ENCODE measurements around the gene MICAL2.

MICAL2 gene

GRCh38 chr11:12079726-12080556 lies 30.4 kb upstream of the MICAL2 start:
- DNase-seq, result peak; percentile 99

- DNase-seq, result no peak
Observed at GRCh38 chr11:12083380-12083779, 27.0 kb upstream of the MICAL2 start.

GRCh38 chr11:12084256-12084655 lies 26.1 kb upstream of the MICAL2 start:
- DNase-seq, result no peak

- DNase-seq, result no peak
Observed at GRCh38 chr11:12085371-12086251, 24.8 kb upstream of the MICAL2 start.

- peak; percentile 95 for DNase-seq
Observed at GRCh38 chr11:12086271-12087074, 23.9 kb upstream of the MICAL2 start.

- DNase-seq, result peak; percentile 34
Observed at GRCh38 chr11:12087075-12088004, 23.1 kb upstream of the MICAL2 start.

- no peak for DNase-seq
Observed at GRCh38 chr11:12088047-12088481, 22.3 kb upstream of the MICAL2 start.

- DNase-seq, result no peak
Observed at GRCh38 chr11:12088531-12088930, 21.9 kb upstream of the MICAL2 start.

GRCh38 chr11:12089041-12089440 lies 21.3 kb upstream of the MICAL2 start:
- no peak for DNase-seq

- peak; percentile 47 for DNase-seq
Observed at GRCh38 chr11:12089473-12089872, 20.9 kb upstream of the MICAL2 start.

GRCh38 chr11:12090061-12090591 lies 20.3 kb upstream of the MICAL2 start:
- DNase-seq, result peak; percentile 57

- DNase-seq, result peak; percentile 60
Observed at GRCh38 chr11:12090761-12091258, 19.6 kb upstream of the MICAL2 start.

GRCh38 chr11:12091956-12092558 lies 18.3 kb upstream of the MICAL2 start:
- no peak for DNase-seq

GRCh38 chr11:12092714-12093113 lies 17.7 kb upstream of the MICAL2 start:
- no peak for DNase-seq

- no peak for DNase-seq
Observed at GRCh38 chr11:12094872-12095800, 15.3 kb upstream of the MICAL2 start.

- no peak for DNase-seq
Observed at GRCh38 chr11:12097219-12097618, 13.2 kb upstream of the MICAL2 start.

- no peak for DNase-seq
Observed at GRCh38 chr11:12098601-12099000, 11.8 kb upstream of the MICAL2 start.

GRCh38 chr11:12099132-12099873 lies 11.1 kb upstream of the MICAL2 start:
- no peak for DNase-seq

GRCh38 chr11:12100429-12100828 lies 10.0 kb upstream of the MICAL2 start:
- DNase-seq, result no peak

All from kidney glomerular epithelial cell (primary cell).